ES-I3 (cell line): ENCODE data around the gene TSFM.

Experiments
- H3K36me3 ChIP-seq: 2 replicates; pipeline ENCODE4 v1.6.1; 2013; ENCODE audit warnings: mild to moderate bottlenecking, low read length, control low read depth, moderate library complexity; ENCODE audit not compliant: insufficient read depth
- H3K4me1 ChIP-seq: 2 replicates; pipeline ENCODE4 v1.6.1; 2013; ENCODE audit warnings: mild to moderate bottlenecking, control low read depth, low read length; ENCODE audit not compliant: insufficient read depth
- H3K9ac ChIP-seq: 2 replicates; pipeline ENCODE4 v1.6.1; 2013; ENCODE audit warnings: low read depth, mild to moderate bottlenecking, low read length, moderate library complexity
- H3K9me3 ChIP-seq: 2 replicates; pipeline ENCODE4 v1.6.1; 2013; ENCODE audit warnings: mild to moderate bottlenecking, low read length, moderate library complexity; ENCODE audit not compliant: control insufficient read depth, insufficient read depth

The TSFM gene

DNA sequence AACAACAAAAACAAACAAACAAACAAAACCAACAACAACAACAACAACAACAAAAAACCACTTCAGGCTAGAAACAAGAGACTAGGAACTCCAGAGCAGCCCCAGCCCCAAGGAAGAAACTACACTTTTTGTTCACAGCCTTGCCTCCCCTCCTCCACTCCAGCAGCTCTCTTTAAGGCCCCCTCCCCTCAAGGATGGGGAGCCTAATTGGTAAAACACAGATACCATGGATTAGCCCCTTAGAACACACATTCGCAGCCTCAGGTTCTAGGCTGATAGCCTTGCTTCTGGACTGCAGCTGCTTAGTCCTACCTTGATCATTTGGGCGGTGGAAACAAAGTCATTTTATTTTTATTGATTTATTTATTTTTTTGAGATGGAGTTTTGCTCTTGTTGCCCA, 47.8 kb downstream of the TSFM start:
- peaks cover 22% of the 10 kb centered on the region for H3K36me3 ChIP-seq
- H3K9me3 ChIP-seq = no peaks in the 10 kb centered on the region
- H3K9ac ChIP-seq = no peak overlapping the region
- H3K4me1 ChIP-seq = peaks cover 32% of the 10 kb centered on the region

DNA sequence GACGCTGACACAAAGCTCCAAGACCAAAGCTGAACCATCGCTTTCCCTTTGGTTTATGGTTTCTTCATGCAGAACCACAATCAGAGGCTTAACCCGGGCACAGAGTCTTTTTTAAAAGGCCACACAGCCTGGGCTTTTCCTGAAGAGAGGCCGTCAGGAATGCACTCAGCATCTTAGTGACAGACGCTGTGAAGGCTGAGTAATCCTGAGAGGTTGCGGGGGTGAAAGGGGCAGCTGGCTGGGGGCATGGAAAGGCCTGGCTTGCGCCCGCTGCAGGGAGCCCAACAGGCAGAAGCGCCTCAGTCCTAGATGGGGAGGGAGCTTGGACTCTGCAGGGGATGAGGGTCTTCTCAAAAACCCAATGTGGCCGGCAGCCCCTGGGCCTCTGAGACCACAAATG, 50.4 kb downstream of the TSFM start:
- H3K4me1 ChIP-seq = peaks cover 56% of the 10 kb centered on the region

DNA sequence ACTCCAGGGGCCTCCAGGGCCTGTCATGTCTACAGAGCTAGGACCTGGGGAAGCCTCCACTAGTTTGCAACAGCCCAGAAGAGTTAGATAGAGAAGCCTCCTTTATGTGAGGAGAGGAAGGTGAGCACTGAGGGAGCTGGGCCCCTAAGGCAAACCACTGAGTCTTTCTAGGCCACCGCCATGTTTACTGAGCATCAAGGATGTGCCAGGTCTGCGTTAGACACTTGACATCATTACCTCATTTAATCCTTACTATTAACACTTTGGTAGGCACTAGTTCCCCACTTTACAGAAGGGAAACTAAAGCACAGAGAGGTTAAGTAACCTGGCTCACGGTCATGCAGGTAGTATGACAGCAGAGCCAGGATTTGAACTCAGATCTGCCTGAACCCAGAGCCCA, 51.1 kb downstream of the TSFM start:
- Histone ChIP-seq H3K9me3 (no peaks in the 10 kb centered on the region), H3K4me1 (peaks cover 63% of the 10 kb centered on the region), H3K9ac (no peak overlapping the region), H3K36me3 (peaks cover 5% of the 10 kb centered on the region)

More for the DNA sequence above, 50.4 kb downstream of the TSFM start:
- Histone ChIP-seq H3K9me3 (no peaks in the 10 kb centered on the region), H3K36me3 (peaks cover 9% of the 10 kb centered on the region), H3K9ac (no peak overlapping the region)

DNA sequence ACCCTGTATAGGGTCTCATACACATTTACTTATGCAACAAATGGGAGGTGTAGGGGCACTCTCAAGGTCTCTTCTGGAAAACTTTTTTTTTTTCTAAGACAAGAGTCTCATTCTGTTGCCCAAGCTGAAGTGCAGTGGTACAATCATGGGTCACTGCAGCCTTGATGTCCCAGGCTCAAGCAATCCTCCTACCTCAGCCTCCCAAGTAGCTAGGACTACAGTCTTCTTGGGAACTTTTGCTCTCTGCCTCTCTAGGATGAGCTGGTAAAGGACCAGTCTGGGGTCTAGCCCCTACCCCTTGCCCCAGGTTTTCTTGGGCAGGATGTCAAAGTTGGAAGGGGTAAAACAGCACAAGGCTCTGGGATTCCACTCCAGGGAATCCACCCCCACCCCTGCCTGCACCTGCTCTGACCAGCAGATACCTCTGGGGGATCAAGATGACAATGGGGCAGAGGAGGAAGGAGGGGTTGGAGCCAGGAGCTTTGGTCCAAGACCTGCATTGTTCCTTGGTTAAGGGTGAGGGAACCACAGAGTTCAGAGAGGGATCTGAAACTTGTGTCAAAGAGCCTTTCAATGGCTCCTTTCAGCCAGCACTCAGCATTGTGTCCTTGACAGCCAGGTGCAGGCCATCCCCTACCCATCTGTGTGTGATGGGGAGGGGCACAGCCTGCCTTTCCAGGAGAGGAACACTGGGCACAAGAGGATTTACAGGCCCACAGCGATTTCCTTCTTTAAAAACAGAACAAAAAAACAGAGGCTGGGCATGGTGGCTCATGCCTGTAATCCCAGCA, 51.7 kb downstream of the TSFM start:
- Histone ChIP-seq H3K9me3 (no peaks in the 10 kb centered on the region), H3K9ac (no peak overlapping the region), H3K4me1 (peaks cover 69% of the 10 kb centered on the region), H3K36me3 (no peaks in the 10 kb centered on the region; the same call in 1 of the 2 replicates)

DNA sequence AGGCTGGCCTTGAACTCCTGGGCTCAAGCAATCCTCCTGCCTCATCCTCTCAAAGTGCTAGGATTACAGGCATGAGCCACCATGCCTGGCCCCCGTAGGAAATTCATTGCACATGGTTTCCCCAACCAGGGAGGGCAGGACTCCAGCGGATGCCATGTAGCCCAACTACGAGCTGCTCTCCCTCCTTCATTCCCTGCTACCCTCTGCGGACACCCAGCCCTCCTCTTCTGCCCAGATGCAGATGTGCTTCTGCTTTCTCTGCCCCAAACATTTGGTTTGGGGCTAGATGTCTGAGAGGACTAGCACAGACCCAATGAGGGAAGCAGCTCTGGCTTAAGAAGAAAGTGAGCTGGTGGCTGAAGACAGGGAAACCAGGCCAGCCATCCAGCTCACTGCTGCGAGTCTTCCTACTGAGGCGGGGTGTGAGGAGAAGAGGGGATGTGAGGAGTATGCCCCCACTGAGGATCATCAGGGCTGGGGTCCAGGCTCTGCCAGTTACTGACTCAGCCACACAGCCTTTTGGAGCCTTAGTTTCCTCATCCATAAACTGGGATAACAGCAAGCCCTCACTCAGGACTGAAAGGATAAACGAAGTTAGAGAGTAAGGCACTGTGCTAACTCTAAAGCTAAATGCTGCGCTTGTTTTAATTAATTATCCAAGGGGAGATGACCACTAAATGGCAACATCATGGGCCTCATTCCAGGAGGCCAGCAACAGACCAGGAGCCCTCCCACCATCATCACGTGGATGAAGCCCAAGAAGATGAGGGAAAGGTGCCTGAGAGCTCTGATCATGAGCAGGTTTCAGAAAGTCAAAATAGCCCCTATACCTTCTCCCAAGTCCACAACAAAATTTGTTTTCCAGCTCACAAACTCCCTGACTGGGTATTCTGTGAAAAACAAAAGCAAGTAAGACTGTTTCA, 53.0 kb downstream of the TSFM start:
- Histone ChIP-seq H3K9ac (no peak overlapping the region), H3K4me1 (peaks cover 77% of the 10 kb centered on the region), H3K36me3 (no peaks in the 10 kb centered on the region), H3K9me3 (no peaks in the 10 kb centered on the region)

DNA sequence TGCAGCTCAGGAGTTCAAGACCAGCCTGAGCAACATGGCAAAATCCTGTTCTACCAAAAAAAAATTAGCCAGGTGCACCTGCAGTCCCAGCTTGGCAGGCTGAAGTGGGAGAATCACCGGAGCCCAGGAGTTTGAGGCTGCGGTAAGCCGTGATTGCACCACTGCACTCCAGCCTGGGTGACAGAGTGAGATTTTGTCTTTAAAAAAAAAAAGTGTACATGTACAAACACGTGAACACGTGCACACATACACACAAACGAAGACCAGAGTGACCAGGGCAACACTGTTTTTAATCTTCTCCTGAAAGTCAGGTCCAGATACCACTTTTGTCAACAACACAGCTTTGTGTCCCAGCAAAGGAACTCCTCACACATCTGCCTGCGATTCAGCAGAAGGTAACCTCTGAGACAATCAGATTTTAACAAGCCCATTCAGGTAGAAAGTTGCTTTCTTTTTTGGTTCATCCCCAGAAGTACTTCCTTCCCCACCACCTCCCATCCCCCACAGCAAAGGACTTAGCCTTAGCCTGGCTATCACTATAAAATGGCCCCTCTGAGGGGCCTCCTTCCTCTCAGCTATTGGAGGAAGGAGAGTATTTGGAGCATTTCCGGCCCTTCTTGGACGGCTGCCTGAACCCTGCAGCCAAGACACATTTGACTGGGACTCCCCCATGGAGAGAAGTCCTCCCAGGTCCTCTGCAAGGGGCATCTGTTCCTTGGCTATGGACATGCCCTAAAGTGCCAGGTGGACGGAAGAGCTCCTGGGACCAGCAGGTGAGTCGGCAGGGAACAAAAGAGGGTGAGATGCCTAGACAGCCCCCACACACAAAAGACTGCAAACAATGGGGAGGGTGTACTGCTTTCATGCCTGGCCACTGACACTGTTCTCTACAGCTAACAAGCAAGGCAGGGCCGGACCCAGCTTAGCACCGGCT, 54.1 kb downstream of the TSFM start:
- peaks cover 86% of the 10 kb centered on the region for H3K4me1 ChIP-seq
- no peaks in the 10 kb centered on the region for H3K9me3 ChIP-seq
- H3K9ac ChIP-seq = peak overlapping the region; percentile 2; the same call in 1 of the 2 replicates
- H3K36me3 ChIP-seq = no peaks in the 10 kb centered on the region

DNA sequence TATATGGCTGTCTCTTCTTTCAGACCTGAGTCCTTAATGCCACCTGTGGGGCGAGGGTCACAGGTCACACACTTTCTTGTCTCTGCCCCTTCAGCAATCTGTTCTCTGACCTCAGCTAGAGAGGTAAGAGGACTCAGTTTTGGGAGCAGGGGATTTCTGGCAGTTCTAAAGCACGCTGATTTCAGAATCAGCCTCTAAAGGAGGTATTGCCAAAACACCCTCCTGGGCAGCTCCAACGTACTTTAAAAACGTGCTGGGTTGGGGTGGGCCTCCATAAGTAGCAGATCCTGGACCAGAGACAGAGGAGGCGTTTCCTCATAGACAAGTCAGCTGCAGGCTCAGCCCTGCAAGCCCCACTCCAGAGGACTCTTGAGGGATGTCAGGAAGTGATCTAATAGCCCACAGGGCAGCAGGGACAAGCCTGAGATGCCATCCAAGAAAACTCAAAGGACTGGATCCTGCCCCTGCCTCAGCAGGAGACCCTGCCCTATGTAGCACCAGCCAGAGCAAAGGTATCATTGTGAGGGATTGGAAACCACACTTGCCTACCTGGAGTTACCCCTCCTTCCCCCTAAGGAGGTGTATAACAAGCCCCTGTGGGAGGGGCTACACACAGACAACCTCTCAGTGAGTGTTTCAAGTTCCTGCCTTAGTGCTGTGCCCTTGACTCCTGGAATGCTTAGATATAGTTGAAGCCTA, 55.4 kb downstream of the TSFM start:
- Histone ChIP-seq H3K36me3 (no peaks in the 10 kb centered on the region), H3K4me1 (peaks cover 84% of the 10 kb centered on the region), H3K9me3 (no peaks in the 10 kb centered on the region), H3K9ac (no peak overlapping the region)

DNA sequence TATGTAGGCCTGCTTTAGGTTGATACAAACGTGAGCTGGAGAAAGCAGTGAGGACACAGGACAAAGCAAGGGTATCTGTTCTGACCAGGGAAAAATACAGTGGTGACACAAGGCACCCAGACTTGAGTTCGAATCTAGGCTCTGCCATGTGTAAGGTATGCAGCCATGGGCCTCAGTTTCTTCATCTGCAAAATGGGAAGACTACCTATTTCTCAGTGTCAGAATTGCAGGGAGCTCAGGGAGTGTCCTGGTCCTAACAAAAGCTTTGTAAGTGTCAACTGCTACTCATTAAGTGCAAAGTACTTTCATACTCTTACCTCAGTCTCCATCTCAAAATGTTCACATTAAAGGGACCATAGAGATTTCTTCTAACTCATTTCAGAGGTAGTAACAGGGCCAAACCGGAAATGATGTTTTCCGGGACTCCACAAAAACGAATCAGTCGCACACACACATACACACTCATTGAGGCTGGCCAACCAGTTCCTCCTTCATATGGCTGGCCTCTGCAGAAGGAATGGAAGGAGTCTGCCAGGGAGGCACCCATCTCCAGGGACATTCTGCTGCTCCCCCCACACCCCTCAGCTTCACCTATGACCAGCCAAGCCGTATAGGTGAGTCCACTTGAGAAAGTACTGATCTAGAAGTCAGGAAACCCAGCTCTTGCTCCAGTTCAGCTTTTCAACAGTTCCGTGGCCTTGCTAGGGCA, 56.2 kb downstream of the TSFM start:
- Histone ChIP-seq H3K4me1 (peaks cover 84% of the 10 kb centered on the region), H3K9ac (no peak overlapping the region), H3K9me3 (no peaks in the 10 kb centered on the region), H3K36me3 (no peaks in the 10 kb centered on the region)

DNA sequence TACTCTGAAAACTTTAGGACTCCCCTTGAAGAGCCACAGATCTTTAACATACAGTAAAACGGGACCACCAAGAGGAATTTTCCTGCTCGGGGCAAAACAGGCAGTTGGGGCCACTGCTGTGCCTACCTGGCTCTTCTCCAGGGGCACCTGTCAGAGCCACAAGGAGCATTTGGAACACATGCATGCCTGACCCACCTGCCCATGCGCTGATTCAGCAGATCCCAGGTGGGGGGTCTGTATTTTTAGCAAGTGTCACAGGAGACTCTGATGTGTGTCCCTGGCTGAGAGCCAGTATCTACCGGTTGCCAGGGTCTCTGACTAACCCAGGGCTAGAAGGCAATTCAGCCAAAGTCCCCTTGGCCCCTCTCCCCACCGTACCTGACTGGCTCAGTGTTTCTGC, 57.4 kb downstream of the TSFM start:
- Histone ChIP-seq H3K9ac (no peak overlapping the region), H3K4me1 (peaks cover 85% of the 10 kb centered on the region), H3K36me3 (no peaks in the 10 kb centered on the region), H3K9me3 (no peaks in the 10 kb centered on the region)

DNA sequence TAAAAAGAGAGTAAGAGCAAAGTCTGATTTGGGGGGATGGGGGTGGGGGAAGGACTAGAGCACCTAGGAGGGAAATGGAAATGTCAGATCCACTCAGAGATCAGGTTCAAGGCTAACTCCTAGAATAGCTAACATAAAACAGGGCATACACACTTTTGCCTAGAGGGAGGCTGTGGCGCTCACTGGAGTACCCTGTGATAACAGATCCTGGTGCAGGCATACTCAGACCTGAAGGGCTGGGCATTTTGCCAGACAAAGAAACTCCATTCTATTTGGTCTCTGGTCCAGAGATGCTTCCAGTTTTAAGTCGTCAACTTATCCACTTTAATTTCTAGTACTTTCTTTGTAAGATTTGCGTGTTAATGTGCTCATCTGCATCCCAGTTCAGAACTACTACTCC, 58.1 kb downstream of the TSFM start:
- Histone ChIP-seq H3K4me1 (peaks cover 79% of the 10 kb centered on the region), H3K36me3 (no peaks in the 10 kb centered on the region), H3K9ac (no peak overlapping the region), H3K9me3 (no peaks in the 10 kb centered on the region)

DNA sequence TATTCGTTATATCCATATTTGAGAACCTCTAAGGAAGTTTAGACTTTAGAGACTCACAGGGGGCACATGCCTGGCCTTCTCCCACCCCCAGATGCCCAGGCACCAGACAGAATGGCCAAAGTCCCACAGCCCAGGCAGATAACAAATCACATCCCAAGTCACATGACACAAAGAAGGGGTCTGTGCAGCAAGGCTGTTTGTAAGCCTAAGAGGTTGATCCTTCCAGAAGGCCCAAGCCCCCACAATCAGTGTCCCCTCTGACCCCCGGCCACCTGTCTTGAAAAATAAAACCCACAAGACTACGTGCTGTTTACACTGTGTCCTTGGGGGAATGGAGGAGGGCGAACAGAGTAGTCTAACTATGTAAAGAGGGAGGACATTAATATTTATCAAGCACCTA, 58.9 kb downstream of the TSFM start:
- no peak overlapping the region for H3K9ac ChIP-seq
- H3K9me3 ChIP-seq = no peaks in the 10 kb centered on the region
- H3K36me3 ChIP-seq = no peaks in the 10 kb centered on the region
- peaks cover 72% of the 10 kb centered on the region for H3K4me1 ChIP-seq

DNA sequence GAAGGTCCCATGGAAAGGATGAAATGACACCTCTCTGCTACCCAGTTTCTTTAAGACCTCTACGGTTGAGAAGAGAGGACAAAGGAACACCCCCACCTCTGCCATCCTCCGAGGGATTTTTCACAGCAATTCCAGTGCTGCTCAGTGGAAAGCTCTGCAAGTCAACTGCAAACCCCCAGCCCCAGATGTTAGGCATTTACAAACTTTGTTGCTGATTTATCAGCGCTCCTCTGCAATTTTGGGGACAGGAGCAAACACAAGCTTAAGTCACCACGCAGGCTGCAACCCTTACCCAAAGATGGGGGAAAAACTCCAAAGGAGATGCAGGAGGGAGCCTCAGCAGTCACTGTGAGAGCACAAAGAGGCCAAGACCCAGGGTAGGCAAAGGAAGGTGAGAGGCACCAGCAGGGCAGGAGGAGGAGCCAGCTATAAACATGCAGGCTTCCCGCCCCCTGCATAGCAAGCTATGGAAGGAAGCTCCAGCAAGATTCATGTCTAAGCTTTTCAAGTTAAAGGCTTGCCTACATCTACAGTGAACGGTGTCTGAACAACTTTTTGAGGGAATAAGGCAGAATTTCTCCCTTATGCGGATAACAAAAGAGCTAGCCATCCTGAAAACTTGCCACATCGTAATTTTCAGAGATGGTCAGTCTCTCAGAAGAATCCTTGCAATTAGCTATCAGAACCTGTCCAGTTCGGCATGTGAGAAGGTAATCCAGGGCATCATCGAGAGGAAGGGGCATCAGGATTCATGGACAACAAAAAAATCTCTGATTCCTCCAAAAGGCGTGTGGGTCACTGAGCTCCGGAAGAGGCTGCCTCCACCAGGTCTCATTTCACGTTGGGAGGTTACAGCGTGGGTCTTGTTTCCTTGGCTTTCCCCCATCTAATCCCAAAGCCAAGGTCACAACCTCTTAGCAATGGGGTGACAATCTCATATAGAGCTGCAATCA, 60.0 kb downstream of the TSFM start:
- H3K4me1 ChIP-seq = peaks cover 61% of the 10 kb centered on the region
- no peaks in the 10 kb centered on the region for H3K36me3 ChIP-seq
- no peak overlapping the region; the same call in 1 of the 2 replicates for H3K9ac ChIP-seq
- no peaks in the 10 kb centered on the region for H3K9me3 ChIP-seq
